Stomach smooth muscle (tissue), 2 donors: ENCODE results near the gene HS6ST2.
"Not testable (repeated sequence)": the region's sequence is repeated elsewhere in the genome, so short reads cannot be mapped to it uniquely, and the experiment has no call there.

ENCODE experiments used
- H3K27ac ChIP-seq: one replicate; pipeline ENCODE4 v1.7.0; 2013; ENCODE audit warnings: mild to moderate bottlenecking, low read length, inconsistent platforms
- H3K27me3 ChIP-seq, 2 donors: one replicate each; pipeline ENCODE4 v1.7.0; 2013; ENCODE audit warnings: low read length in 2 of 2; ENCODE audit not compliant: insufficient read depth in 2 of 2, control insufficient read depth in 1 of 2
- H3K36me3 ChIP-seq, 2 donors: one replicate each; pipeline ENCODE4 v1.7.0; 2013; ENCODE audit warnings: low read length in 2 of 2; ENCODE audit not compliant: control insufficient read depth in 2 of 2, insufficient read depth in 2 of 2
- H3K4me1 ChIP-seq: one replicate; pipeline ENCODE4 v1.7.0; 2013; ENCODE audit warnings: low read length; ENCODE audit not compliant: control insufficient read depth, insufficient read depth
- H3K4me3 ChIP-seq, 2 donors: one replicate each; pipeline ENCODE4 v1.7.0; 2013; ENCODE audit warnings: low read length in 2 of 2
- H3K9ac ChIP-seq, 2 donors: one replicate each; pipeline ENCODE4 v1.7.0; 2013; ENCODE audit warnings: low read length in 2 of 2, mild to moderate bottlenecking in 1 of 2
- H3K9me3 ChIP-seq, 2 donors: one replicate each; pipeline ENCODE4 v1.7.0; 2013; ENCODE audit warnings: low read length in 2 of 2; ENCODE audit not compliant: control insufficient read depth in 2 of 2
- donor health status: healthy.
- donor health status: Pancreatic carcinoma.

HS6ST2 gene

GRCh38 chrX:132958091-132958703 is at the start of gene HS6ST2:
HS6ST2 (minus strand) TSS chrX:132958629.
- peak within 1 kb of the TSS; percentile 49 to 65 for H3K4me3 ChIP-seq
- peaks cover 0 to 36% of the 10 kb centered on the region in 2 donors for H3K27me3 ChIP-seq
- peaks cover 16% of the 10 kb centered on the region for H3K4me1 ChIP-seq
- no peak within 1 kb of the TSS for H3K27ac ChIP-seq
- H3K9ac ChIP-seq = no peak within 1 kb of the TSS
- H3K9me3 ChIP-seq = no peaks in the 10 kb centered on the region
- no peaks in the 10 kb centered on the region for H3K36me3 ChIP-seq

GRCh38 chrX:133007458-133007857 is 49.0 kb upstream of the HS6ST2 start:
- H3K27ac ChIP-seq = no peak overlapping the region
- H3K9ac ChIP-seq = no peak overlapping the region
- H3K9me3 ChIP-seq = peaks cover 0 to 4% of the 10 kb centered on the region in 2 donors
- no peaks in the 10 kb centered on the region for H3K36me3 ChIP-seq
- H3K4me3 ChIP-seq = no peak overlapping the region
- no peaks in the 10 kb centered on the region for H3K4me1 ChIP-seq
- H3K27me3 ChIP-seq = no peaks in the 10 kb centered on the region

- Histone ChIP-seq H3K27me3 (no peaks in the 10 kb centered on the region), H3K9me3 (peaks cover 0 to 4% of the 10 kb centered on the region in 2 donors), H3K27ac (no peak overlapping the region), H3K4me1 (no peaks in the 10 kb centered on the region), H3K36me3 (no peaks in the 10 kb centered on the region), H3K4me3 (no peak overlapping the region), H3K9ac (no peak overlapping the region)
These were observed 47.2 kb upstream of the HS6ST2 start for GRCh38 chrX:133005616-133006015.

- Histone ChIP-seq H3K27ac (no peak overlapping the region), H3K4me1 (no peaks in the 10 kb centered on the region), H3K9me3 (peaks cover 0 to 4% of the 10 kb centered on the region in 2 donors), H3K27me3 (no peaks in the 10 kb centered on the region), H3K9ac (no peak overlapping the region), H3K36me3 (no peaks in the 10 kb centered on the region), H3K4me3 (no peak overlapping the region)
These were observed 46.6 kb upstream of the HS6ST2 start for GRCh38 chrX:133005042-133005441.

- Histone ChIP-seq H3K4me3 (no peak overlapping the region), H3K27me3 (peaks cover 0 to 2% of the 10 kb centered on the region in 2 donors), H3K9ac (no peak overlapping the region), H3K27ac (no peak overlapping the region), H3K36me3 (no peaks in the 10 kb centered on the region), H3K4me1 (no peaks in the 10 kb centered on the region), H3K9me3 (no peaks in the 10 kb centered on the region)
These were observed 40.8 kb upstream of the HS6ST2 start for GRCh38 chrX:132999209-132999608.

DNA sequence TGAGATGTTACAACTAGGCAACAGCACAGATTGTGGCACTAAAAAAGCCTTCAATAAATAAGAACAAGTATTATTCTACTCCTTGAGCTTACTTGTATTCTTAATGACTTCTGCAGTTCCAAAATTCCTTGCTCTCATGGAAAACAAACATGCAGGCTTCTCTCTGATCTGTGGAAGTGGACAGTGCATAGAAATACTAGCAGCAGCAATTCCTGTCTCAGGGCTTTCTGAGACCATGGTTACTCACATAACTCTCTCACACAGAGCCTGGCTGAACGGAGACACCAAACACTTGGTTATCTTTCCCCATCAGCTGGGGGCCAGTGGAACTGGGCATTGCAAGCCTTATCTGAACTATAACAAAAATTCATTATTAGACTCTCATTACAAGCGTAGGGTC is 32.4 kb upstream of the HS6ST2 start:
- no peaks in the 10 kb centered on the region for H3K36me3 ChIP-seq
- no peak overlapping the region for H3K4me3 ChIP-seq
- peaks cover 0 to 2% of the 10 kb centered on the region in 2 donors for H3K27me3 ChIP-seq
- H3K4me1 ChIP-seq = no peaks in the 10 kb centered on the region
- H3K27ac ChIP-seq = no peak overlapping the region
- no peak overlapping the region for H3K9ac ChIP-seq
- no peaks in the 10 kb centered on the region for H3K9me3 ChIP-seq

DNA sequence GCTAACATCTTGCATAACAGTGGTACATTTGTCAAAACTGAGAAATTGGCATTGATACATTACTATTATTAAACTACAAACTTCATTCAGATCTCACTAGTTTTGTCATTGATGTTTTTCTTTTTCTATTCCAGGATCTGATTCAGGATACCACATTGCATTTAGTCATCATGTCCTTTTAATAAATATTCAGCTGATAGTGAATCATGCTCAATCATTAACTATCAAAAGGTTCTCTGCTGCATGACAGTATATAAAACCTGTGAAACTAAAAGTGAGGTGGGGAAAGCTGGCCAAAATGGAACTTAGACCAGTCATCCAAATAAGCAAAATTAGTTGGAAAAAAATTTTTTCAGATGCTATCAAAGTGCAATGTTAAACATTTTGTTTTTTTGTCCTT is 28.1 kb upstream of the HS6ST2 start:
- H3K9me3 ChIP-seq = no peaks in the 10 kb centered on the region
- H3K4me3 ChIP-seq = no peak overlapping the region
- H3K4me1 ChIP-seq = no peaks in the 10 kb centered on the region
- no peaks in the 10 kb centered on the region for H3K36me3 ChIP-seq
- peaks cover 0 to 3% of the 10 kb centered on the region in 2 donors for H3K27me3 ChIP-seq
- no peak overlapping the region for H3K27ac ChIP-seq
- H3K9ac ChIP-seq = no peak overlapping the region

- H3K27ac ChIP-seq = no peak overlapping the region
- no peaks in the 10 kb centered on the region for H3K4me1 ChIP-seq
- H3K27me3 ChIP-seq = peaks cover 0 to 3% of the 10 kb centered on the region in 2 donors
- H3K9ac ChIP-seq = no peak overlapping the region
- H3K9me3 ChIP-seq = no peaks in the 10 kb centered on the region
- H3K4me3 ChIP-seq = no peak overlapping the region
- no peaks in the 10 kb centered on the region for H3K36me3 ChIP-seq
These were observed 25.7 kb upstream of the HS6ST2 start for GRCh38 chrX:132984058-132984650.

DNA sequence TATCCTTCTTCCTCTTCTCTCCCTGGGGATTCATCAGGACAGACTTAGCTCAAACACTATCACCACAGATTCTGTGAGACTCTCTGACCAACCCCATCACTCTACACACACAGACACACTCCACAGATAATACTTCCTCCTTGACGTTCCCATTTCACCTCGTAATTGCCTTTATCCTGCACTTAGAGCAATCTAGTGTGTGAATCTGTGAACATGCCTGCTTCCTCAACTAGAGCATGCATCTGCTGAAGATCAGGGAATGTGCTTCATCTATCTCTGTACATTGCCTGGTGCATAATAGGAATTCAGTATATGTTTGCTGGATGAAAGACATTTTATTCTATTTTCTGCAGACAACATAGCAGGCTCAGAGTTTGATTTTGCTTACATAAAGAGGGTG is 25.1 kb upstream of the HS6ST2 start:
- Histone ChIP-seq H3K9ac (no peak overlapping the region), H3K4me3 (no peak overlapping the region), H3K36me3 (no peaks in the 10 kb centered on the region), H3K27ac (no peak overlapping the region), H3K27me3 (peaks cover 0 to 3% of the 10 kb centered on the region in 2 donors), H3K4me1 (no peaks in the 10 kb centered on the region), H3K9me3 (no peaks in the 10 kb centered on the region)

DNA sequence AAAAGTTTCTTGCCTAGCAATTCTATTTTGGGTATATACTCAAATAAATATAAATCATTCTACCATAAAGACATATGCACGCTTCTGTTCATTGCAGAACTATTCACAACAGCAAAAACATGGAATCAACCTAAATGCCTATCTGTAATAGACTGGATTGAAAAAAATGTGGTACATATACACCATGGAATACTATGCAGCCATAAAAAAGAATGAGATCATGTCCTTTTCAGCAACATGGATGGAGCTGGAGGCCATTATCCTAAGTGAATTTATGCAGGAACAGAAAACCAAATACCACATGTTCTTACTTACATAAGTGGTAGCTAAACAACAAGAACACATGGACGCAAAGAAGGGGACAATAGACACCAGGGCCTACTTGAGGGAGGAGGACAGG is 21.6 kb upstream of the HS6ST2 start:
- H3K4me3 ChIP-seq, H3K9ac ChIP-seq, H3K36me3 ChIP-seq, H3K9me3 ChIP-seq, H3K27ac ChIP-seq, H3K4me1 ChIP-seq: not testable (repeated sequence)
- H3K27me3 ChIP-seq = peaks cover 0 to 11% of the 10 kb centered on the region in 2 donors

DNA sequence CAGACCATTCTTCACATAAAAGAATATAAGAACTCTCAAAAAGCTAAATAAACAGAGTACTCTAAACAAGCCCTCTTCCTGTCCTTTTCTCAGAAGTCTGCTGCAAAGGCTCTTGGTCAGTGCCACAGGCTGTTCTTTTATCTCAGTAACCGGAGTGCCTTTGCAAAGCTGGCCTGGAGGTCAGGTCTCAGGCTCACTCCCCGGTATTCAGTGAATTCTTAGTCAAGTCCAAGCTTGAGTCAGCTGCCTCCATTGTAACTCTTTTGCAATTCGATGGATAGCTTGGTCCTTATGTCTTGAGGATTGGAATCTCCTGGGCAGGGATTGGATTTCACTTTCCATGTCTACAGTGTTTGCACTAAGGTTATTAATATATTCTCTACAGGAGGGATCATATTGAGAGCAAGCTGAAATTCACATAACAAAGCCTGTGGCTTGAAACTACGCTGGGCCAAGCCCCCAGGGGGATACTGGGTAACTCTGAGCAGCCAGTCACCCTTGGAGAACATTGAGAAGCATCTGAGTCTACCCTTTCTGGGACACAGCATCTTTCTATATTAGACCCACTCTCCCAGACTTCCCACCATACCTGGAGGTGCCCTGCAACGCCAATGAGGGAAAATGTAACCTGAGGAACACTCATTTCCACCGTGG is 10.0 kb upstream of the HS6ST2 start:
- Histone ChIP-seq H3K4me1 (no peaks in the 10 kb centered on the region), H3K27me3 (peaks cover 0 to 12% of the 10 kb centered on the region in 2 donors), H3K9ac (no peak overlapping the region), H3K9me3 (no peaks in the 10 kb centered on the region), H3K36me3 (no peaks in the 10 kb centered on the region), H3K4me3 (no peak overlapping the region), H3K27ac (no peak overlapping the region)
